ENCODE data around the gene C1orf105. TPM values are rescaled to one million over a fixed set of nuclear protein-coding genes. Genes with fewer than 3 reads are reported as not detected.
"Not testable (repeated sequence)": the region's sequence is repeated elsewhere in the genome, so short reads cannot be mapped to it uniquely, and the experiment has no call there.

Gene C1orf105
- total and polyA plus RNA-seq, 4 donors = 0.16 TPM; not detected in 3

- DNase-seq (ENCODE audit: low spot score) = no peak
- H3K9ac ChIP-seq (ENCODE audit: low read depth in 1 of 2, low read length in 2 of 2) = no peak overlapping the region
- no peaks in the 10 kb centered on the region for H3K36me3 ChIP-seq (ENCODE audit: control insufficient read depth in 4 of 4, insufficient read depth in 3 of 4, low read depth in 1 of 4, low read length in 3 of 4)
- TF ChIP-seq, protein P1, sequence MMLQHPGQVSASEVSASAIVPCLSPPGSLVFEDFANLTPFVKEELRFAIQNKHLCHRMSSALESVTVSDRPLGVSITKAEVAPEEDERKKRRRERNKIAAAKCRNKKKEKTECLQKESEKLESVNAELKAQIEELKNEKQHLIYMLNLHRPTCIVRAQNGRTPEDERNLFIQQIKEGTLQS (IDR thresholded peaks at IDR 0.05) = no peak
- no peak for TF ChIP-seq HNF4G (IDR thresholded peaks at IDR 0.05)
- no peak for TF ChIP-seq FOXA2 (IDR thresholded peaks at IDR 0.05)
- TF ChIP-seq GABPA (IDR thresholded peaks at IDR 0.05 in 1 of 2, conservative IDR thresholded peaks at IDR 0.05 in 1 of 2) = no peak
- no peak for TF ChIP-seq EGR1 (IDR thresholded peaks at IDR 0.05; ENCODE audit: low read depth in 2 of 2)
- TF ChIP-seq FOXA1 (IDR thresholded peaks at IDR 0.05) = no peak
- no peak for TF ChIP-seq SP1 (IDR thresholded peaks at IDR 0.05)
- no peak for TF ChIP-seq YY1 (IDR thresholded peaks at IDR 0.05)
- TF ChIP-seq HNF4A (conservative IDR thresholded peaks at IDR 0.05) = no peak
- TF ChIP-seq, protein P2, sequence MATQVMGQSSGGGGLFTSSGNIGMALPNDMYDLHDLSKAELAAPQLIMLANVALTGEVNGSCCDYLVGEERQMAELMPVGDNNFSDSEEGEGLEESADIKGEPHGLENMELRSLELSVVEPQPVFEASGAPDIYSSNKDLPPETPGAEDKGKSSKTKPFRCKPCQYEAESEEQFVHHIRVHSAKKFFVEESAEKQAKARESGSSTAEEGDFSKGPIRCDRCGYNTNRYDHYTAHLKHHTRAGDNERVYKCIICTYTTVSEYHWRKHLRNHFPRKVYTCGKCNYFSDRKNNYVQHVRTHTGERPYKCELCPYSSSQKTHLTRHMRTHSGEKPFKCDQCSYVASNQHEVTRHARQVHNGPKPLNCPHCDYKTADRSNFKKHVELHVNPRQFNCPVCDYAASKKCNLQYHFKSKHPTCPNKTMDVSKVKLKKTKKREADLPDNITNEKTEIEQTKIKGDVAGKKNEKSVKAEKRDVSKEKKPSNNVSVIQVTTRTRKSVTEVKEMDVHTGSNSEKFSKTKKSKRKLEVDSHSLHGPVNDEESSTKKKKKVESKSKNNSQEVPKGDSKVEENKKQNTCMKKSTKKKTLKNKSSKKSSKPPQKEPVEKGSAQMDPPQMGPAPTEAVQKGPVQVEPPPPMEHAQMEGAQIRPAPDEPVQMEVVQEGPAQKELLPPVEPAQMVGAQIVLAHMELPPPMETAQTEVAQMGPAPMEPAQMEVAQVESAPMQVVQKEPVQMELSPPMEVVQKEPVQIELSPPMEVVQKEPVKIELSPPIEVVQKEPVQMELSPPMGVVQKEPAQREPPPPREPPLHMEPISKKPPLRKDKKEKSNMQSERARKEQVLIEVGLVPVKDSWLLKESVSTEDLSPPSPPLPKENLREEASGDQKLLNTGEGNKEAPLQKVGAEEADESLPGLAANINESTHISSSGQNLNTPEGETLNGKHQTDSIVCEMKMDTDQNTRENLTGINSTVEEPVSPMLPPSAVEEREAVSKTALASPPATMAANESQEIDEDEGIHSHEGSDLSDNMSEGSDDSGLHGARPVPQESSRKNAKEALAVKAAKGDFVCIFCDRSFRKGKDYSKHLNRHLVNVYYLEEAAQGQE (IDR thresholded peaks at IDR 0.05) = no peak
- WGBS = 83% methylated on average over 1 of the region's 1 CpG
- H3K4me1 ChIP-seq (ENCODE audit: control insufficient read depth in 4 of 4, insufficient read depth in 4 of 4, low read length in 3 of 4) = no peaks in the 10 kb centered on the region
- H3K27me3 ChIP-seq (ENCODE audit: control insufficient read depth in 4 of 4, insufficient read depth in 4 of 4, low read length in 3 of 4) = no peaks in the 10 kb centered on the region
- no peaks in the 10 kb centered on the region for H3K9me3 ChIP-seq (ENCODE audit: control insufficient read depth in 4 of 4, low read length in 3 of 4)
- H3K27ac ChIP-seq (ENCODE audit: low read depth in 1 of 2, low read length in 2 of 2) = no peak overlapping the region
- no peak overlapping the region for H3K4me3 ChIP-seq (ENCODE audit: low read depth in 1 of 3, low read length in 3 of 3)
These were observed 71.9 kb downstream of the C1orf105 start for GRCh38 chr1:172492421-172492820.

GRCh38 chr1:172494166-172494565, 73.7 kb downstream of the C1orf105 start:
- no peak overlapping the region for H3K9ac ChIP-seq (ENCODE audit: low read depth in 1 of 2, low read length in 2 of 2)
- WGBS = 94% methylated on average over 2 of the region's 2 CpGs
- no peaks in the 10 kb centered on the region for H3K36me3 ChIP-seq (ENCODE audit: control insufficient read depth in 4 of 4, insufficient read depth in 3 of 4, low read depth in 1 of 4, low read length in 3 of 4)
- no peak overlapping the region for H3K27ac ChIP-seq (ENCODE audit: low read depth in 1 of 2, low read length in 2 of 2)
- DNase-seq (ENCODE audit: low spot score) = no peak
- H3K27me3 ChIP-seq (ENCODE audit: control insufficient read depth in 4 of 4, insufficient read depth in 4 of 4, low read length in 3 of 4) = no peaks in the 10 kb centered on the region
- TF ChIP-seq EGR1 (IDR thresholded peaks at IDR 0.05; ENCODE audit: low read depth in 2 of 2) (no peak), CTCF (IDR thresholded peaks at IDR 0.05; ENCODE audit: low read depth, low read length, missing input control) (no peak), RAD21 (IDR thresholded peaks at IDR 0.05) (no peak)
- TF ChIP-seq, protein P2 (IDR thresholded peaks at IDR 0.05) = no peak
- no peaks in the 10 kb centered on the region for H3K9me3 ChIP-seq (ENCODE audit: control insufficient read depth in 4 of 4, low read length in 3 of 4)
- no peaks in the 10 kb centered on the region for H3K4me1 ChIP-seq (ENCODE audit: control insufficient read depth in 4 of 4, insufficient read depth in 4 of 4, low read length in 3 of 4)
- no peak overlapping the region for H3K4me3 ChIP-seq (ENCODE audit: low read depth in 1 of 3, low read length in 3 of 3)

DNA sequence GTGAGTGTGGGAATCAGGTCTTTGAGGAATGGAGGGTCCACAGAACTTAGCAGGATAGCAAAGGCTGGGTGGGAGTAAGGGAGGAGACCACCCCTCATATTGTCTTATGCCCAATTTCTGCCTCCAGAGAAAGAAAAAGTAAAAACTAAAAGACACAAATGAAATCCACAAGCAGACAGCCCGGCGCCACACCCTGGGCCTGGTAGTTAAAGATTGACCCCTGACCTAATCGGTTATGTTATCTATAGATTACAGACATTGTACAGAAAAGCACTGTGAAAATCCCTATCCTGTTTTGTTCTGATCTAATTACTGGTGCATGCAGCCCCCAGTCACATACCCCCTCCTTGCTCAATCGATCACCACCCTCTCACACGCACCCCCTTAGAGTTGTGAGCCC, 75.6 kb downstream of the C1orf105 start:
- DNase-seq (ENCODE audit: low spot score); H3K27me3 ChIP-seq (ENCODE audit: control insufficient read depth in 4 of 4, insufficient read depth in 4 of 4, low read length in 3 of 4); H3K4me1 ChIP-seq (ENCODE audit: control insufficient read depth in 4 of 4, insufficient read depth in 4 of 4, low read length in 3 of 4); H3K9ac ChIP-seq (ENCODE audit: low read depth in 1 of 2, low read length in 2 of 2); H3K36me3 ChIP-seq (ENCODE audit: control insufficient read depth in 4 of 4, insufficient read depth in 3 of 4, low read depth in 1 of 4, low read length in 3 of 4); H3K9me3 ChIP-seq (ENCODE audit: control insufficient read depth in 4 of 4, low read length in 3 of 4); H3K4me3 ChIP-seq (ENCODE audit: low read depth in 1 of 3, low read length in 3 of 3); H3K27ac ChIP-seq (ENCODE audit: low read depth in 1 of 2, low read length in 2 of 2): not testable (repeated sequence)
- 86% methylated on average over 5 of the region's 5 CpGs for WGBS
